HepG2 (cell line): ENCODE data around the gene PDZD4. TPM values are rescaled to one million over a fixed set of nuclear protein-coding genes. Genes with fewer than 3 reads are reported as not detected.

ENCODE experiments used
- ATAC-seq: fragments of 200-7000 bp; cut with Tn5 transposase; 3 replicates; pipeline ENCODE4 v1.9.1; 2020; ENCODE audit warnings: mild to moderate bottlenecking, moderate library complexity
- BruUV-seq: library from RNA; stranded (reverse); fragments of 400-500 nt; replicated peaks from 2 replicates; lab custom pipeline; 2021; lab: Mats Ljungman, UMichigan
- CTCF ChIA-PET: fragments of 300-600 bp; formaldehyde crosslinking; extraction: SDS; loops from one replicate; lab custom pipeline; 2021; ENCODE audit warnings: low total read pairs, inconsistent platforms, low intra/inter-chr PET ratio; lab: Yijun Ruan, JAX
- POLR2A ChIA-PET: fragments of 350-600 bp; sonication (Branson Sonifier 250); formaldehyde crosslinking; loops from one replicate; lab custom pipeline; 2020; ENCODE audit warnings: antibody characterized with exemption, inconsistent platforms; lab: Yijun Ruan, JAX
- DNase-seq: peaks from one replicate; pipeline ENCODE4 v3.0.0-alpha.2; 2015; ENCODE audit warnings: low spot score
- FAIRE-seq: peaks from 3 replicates; lab custom pipeline; 2011; peaks lifted over from hg19 to GRCh38; lab: Jason Lieb, UNC
- H2AFZ ChIP-seq: one replicate; pipeline ENCODE4 v1.6.1; 2011; ENCODE audit warnings: low read length, inconsistent platforms
- H3K27ac ChIP-seq: fragments of 300-600 bp; 3 replicates; pipeline ENCODE4 v1.8.0; 2011; ENCODE audit warnings: mixed run types, mild to moderate bottlenecking, mixed read lengths, low read length, inconsistent platforms; ENCODE audit not compliant: insufficient read depth; ENCODE audit errors: extremely low read length
- H3K27me3 ChIP-seq, 2 experiments: fragments of 200-600 bp in 1 of 2; 2 replicates in 1 of 2; 3 replicates in 1 of 2; pipeline versions ENCODE4 v1.6.0 to v1.8.0; 2011; ENCODE audit warnings: low read length in 2 of 2, mild to moderate bottlenecking in 2 of 2, moderate library complexity in 2 of 2, inconsistent platforms in 1 of 2; ENCODE audit not compliant: insufficient read depth in 2 of 2, control insufficient read depth in 1 of 2
- H3K36me3 ChIP-seq, 2 experiments: fragments of 200-600 bp in 1 of 2; replicated peaks in 1 of 2; 2 replicates in 1 of 2; 3 replicates in 1 of 2; pipeline versions ENCODE4 v1.5.1 to v1.8.0; 2011; ENCODE audit warnings: low read length in 2 of 2, inconsistent platforms in 1 of 2; ENCODE audit not compliant: insufficient read depth in 2 of 2, control insufficient read depth in 1 of 2
- H3K4me1 ChIP-seq: 2 replicates; pipeline ENCODE4 v1.5.1; 2012; ENCODE audit warnings: low read length, inconsistent platforms; ENCODE audit not compliant: insufficient read depth
- H3K4me2 ChIP-seq: 2 replicates; pipeline ENCODE4 v1.6.0; 2011; ENCODE audit warnings: low read depth, low read length, inconsistent platforms
- H3K4me3 ChIP-seq, 3 experiments: fragments of 200-600 bp in 1 of 3; sonication (generic), shearing (Covaris generic) in 1 of 3; replicated peaks in 1 of 3; 2 replicates each; pipeline ENCODE4 v1.5.1; 2011 to 2016; ENCODE audit warnings: low read length in 3 of 3, inconsistent platforms in 2 of 3, low read depth in 2 of 3, mild to moderate bottlenecking in 2 of 3, control low read depth in 1 of 3, mixed read lengths in 1 of 3; ENCODE audit not compliant: insufficient read depth in 1 of 3
- H3K79me2 ChIP-seq: one replicate; pipeline ENCODE4 v1.6.1; 2011; ENCODE audit warnings: low read length, inconsistent platforms; ENCODE audit not compliant: insufficient read depth
- H3K9ac ChIP-seq: 2 replicates; pipeline ENCODE4 v1.6.0; 2011; ENCODE audit warnings: mild to moderate bottlenecking, low read depth, low read length, inconsistent platforms; ENCODE audit not compliant: insufficient read depth
- H3K9me3 ChIP-seq: 2 replicates; pipeline ENCODE4 v1.5.1; 2012; ENCODE audit warnings: mild to moderate bottlenecking, low read length
- H4K20me1 ChIP-seq: 2 replicates; pipeline ENCODE4 v1.6.0; 2011; ENCODE audit warnings: inconsistent platforms, mild to moderate bottlenecking, low read length, moderate library complexity; ENCODE audit not compliant: insufficient read depth
- HDAC6 ChIP-seq: fragments of 200-600 bp; sonication (generic); IDR thresholded peaks from 2 replicates; pipeline ENCODE4 v1.7.0; 2017; ENCODE audit warnings: mild to moderate bottlenecking, antibody characterized with exemption, low read length, low read depth
- LBX2 ChIP-seq: sonication (generic); formaldehyde crosslinking; IDR thresholded peaks from 2 replicates; pipeline ENCODE4 v1.5.0; 2020; ENCODE audit warnings: missing genetic modification reagents, mild to moderate bottlenecking, borderline replicate concordance
- POGK ChIP-seq: sonication (generic); formaldehyde crosslinking; conservative IDR thresholded peaks from 2 replicates; pipeline ENCODE4 v1.8.0; 2022; ENCODE audit warnings: mild to moderate bottlenecking, moderate library complexity, missing genetic modification reagents
- ZFP36L1 ChIP-seq: sonication (generic); formaldehyde crosslinking; IDR thresholded peaks from 2 replicates; pipeline ENCODE4 v1.8.0; 2022; ENCODE audit warnings: mild to moderate bottlenecking, missing genetic modification reagents, moderate library complexity
- ZNF138 ChIP-seq: sonication (generic); formaldehyde crosslinking; IDR thresholded peaks from 2 replicates; pipeline ENCODE4 v1.5.0; 2020; ENCODE audit warnings: mild to moderate bottlenecking, low read depth, missing genetic modification reagents
- ZNF230 ChIP-seq: sonication (generic); formaldehyde crosslinking; IDR thresholded peaks from 2 replicates; pipeline ENCODE4 v1.4.0; 2020; ENCODE audit warnings: mild to moderate bottlenecking, missing genetic modification reagents
- ZNF264 ChIP-seq: sonication (generic); formaldehyde crosslinking; IDR thresholded peaks from 2 replicates; pipeline ENCODE4 v1.4.0; 2020; ENCODE audit warnings: missing genetic modification reagents
- WGBS: methylation state at CpG from one replicate; pipeline ENCODE4 v1.1.6; 2017; ENCODE audit warnings: low lambda C conversion rate; 5-methylcytosine and 5-hydroxymethylcytosine counted together
- in situ Hi-C: cut with HindIII; loops from 2 replicates; pipeline ENCODE4 v1.10.0; 2017; ENCODE audit warnings: low pct_unique_long_range_greater_than_20kb; ENCODE audit not compliant: extremely low pct_ligation_motif_present
- intact Hi-C: fragments of 100-400 bp; cut with micrococcal nuclease; formaldehyde crosslinking; loops from one replicate; pipeline ENCODE4 v1.10.0; 2022; ENCODE audit not compliant: unreplicated experiment
- polyA plus RNA-seq, 8 experiments: library from polyadenylated mRNA; depleted of rRNA in 3 of 8; stranded (reverse) in 7 of 8; unstranded in 1 of 8; fragments of >200 nt; fragmentation: Illumina TruSeq in 4 of 8; extraction: Trizol in 4 of 8; gene quantifications; 2 replicates each; pipeline versions ENCODE4 v1.2.1 to v1.2.3, GENCODE V29; 2011 to 2016; ENCODE audit warnings: low read depth in 4 of 8, missing spikeins in 1 of 8, mixed read lengths in 1 of 8; ENCODE audit not compliant: insufficient read depth in 1 of 8
- total RNA-seq, 5 experiments: library from RNA; depleted of rRNA; stranded (reverse); fragments of >200 nt; fragmentation: Illumina TruSeq; extraction: Trizol; gene quantifications; 2 replicates each; pipeline ENCODE4 v1.2.3, GENCODE V29; 2016; ENCODE audit warnings: low read depth in 1 of 5
- TF ChIP-seq, protein P1 (sequence below): IDR thresholded peaks from 2 replicates; pipeline ENCODE4 v1.6.1; 2012; ENCODE audit warnings: low read depth, low read length, improper control_type of control experiment

PDZD4 gene
- total and polyA plus RNA-seq, 2 of the 13 experiments (the other 11 are each of a cell fraction or from before 2014, with no cell fraction given), result not detected

- Histone ChIP-seq H3K27me3 (no peaks in the 10 kb centered on the region), H3K9me3 (no peaks in the 10 kb centered on the region), H3K4me2 (no peak overlapping the region), H3K36me3 (no peaks in the 10 kb centered on the region), H3K4me3 (no peak overlapping the region), H4K20me1 (no peaks in the 10 kb centered on the region), H2AFZ (no peak overlapping the region), H3K9ac (no peak overlapping the region), H3K27ac (no peak overlapping the region), H3K4me1 (no peaks in the 10 kb centered on the region), H3K79me2 (no peaks in the 10 kb centered on the region)
- ChIA-PET CTCF (no interaction called here), POLR2A (no interaction called here)
- intact Hi-C loops (no loop called here), in situ Hi-C loops (no loop called here)
- WGBS, result 69% methylated on average over 7 of the region's 31 CpGs
- ATAC-seq, result no peak
- DNase-seq, result no peak
- TF ChIP-seq ZNF138 (CRISPR knock-in tag) (no peak), ZNF230 (CRISPR knock-in tag) (no peak), LBX2 (CRISPR knock-in tag) (no peak), ZNF264 (CRISPR knock-in tag) (no peak), POGK (no peak), HDAC6 (no peak), ZFP36L1 (CRISPR knock-in tag) (no peak)
- TF ChIP-seq, protein P1, sequence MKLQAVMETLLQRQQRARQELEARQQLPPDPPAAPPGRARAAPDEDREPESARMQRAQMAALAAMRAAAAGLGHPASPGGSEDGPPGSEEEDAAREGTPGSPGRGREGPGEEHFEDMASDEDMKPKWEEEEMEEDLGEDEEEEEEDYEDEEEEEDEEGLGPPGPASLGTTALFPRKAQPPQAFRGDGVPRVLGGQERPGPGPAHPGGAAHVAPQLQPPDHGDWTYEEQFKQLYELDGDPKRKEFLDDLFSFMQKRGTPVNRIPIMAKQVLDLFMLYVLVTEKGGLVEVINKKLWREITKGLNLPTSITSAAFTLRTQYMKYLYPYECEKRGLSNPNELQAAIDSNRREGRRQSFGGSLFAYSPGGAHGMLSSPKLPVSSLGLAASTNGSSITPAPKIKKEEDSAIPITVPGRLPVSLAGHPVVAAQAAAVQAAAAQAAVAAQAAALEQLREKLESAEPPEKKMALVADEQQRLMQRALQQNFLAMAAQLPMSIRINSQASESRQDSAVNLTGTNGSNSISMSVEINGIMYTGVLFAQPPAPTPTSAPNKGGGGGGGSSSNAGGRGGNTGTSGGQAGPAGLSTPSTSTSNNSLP, result no peak
- FAIRE-seq, result no peak
- no TSS peak for BruUV-seq
Measured at GRCh38 chrX:153869473-153870287, 39.3 kb upstream of the PDZD4 start.
